WTC11 (cell line): Measurements from ENCODE around the gene CCDC170. TPM values are rescaled to one million over a fixed set of nuclear protein-coding genes. Genes with fewer than 3 reads are reported as not detected.

Source experiments
- ATAC-seq: fragments of 200-7000 bp; cut with Tn5 transposase; 2 replicates; pipeline ENCODE4 v1.10.0; 2021; ENCODE audit warnings: mild to moderate bottlenecking, moderate library complexity
- CTCF ChIA-PET: fragments of 300-600 bp; sonication (Branson Sonifier 250); formaldehyde crosslinking; loops from one replicate; lab custom pipeline; 2021; ENCODE audit warnings: antibody characterized with exemption; lab: Charles Lee
- POLR2A ChIA-PET: fragments of 350-600 bp; sonication (Branson Sonifier 250); formaldehyde crosslinking; loops from one replicate; lab custom pipeline; 2021; ENCODE audit warnings: antibody characterized with exemption; lab: Charles Lee
- DNase-seq: peaks from one replicate; pipeline ENCODE4 v3.0.0; 2021; ENCODE audit warnings: low spot score
- H3K27ac Mint-ChIP-seq: 2 replicates; pipeline ENCODE4 v1.8.0; 2021; ENCODE audit warnings: mixed read lengths
- H3K27me3 Mint-ChIP-seq: 2 replicates; pipeline ENCODE4 v1.8.0; 2021; ENCODE audit warnings: low read depth, mild to moderate bottlenecking, moderate library complexity, mixed read lengths
- H3K36me3 Mint-ChIP-seq: 2 replicates; pipeline ENCODE4 v1.8.0; 2021; ENCODE audit warnings: mixed read lengths
- H3K4me1 Mint-ChIP-seq: 2 replicates; pipeline ENCODE4 v1.8.0; 2022; ENCODE audit warnings: mixed read lengths
- H3K4me3 Mint-ChIP-seq: 2 replicates; pipeline ENCODE4 v1.8.0; 2021; ENCODE audit warnings: mild to moderate bottlenecking, moderate library complexity, mixed read lengths
- H3K9me3 Mint-ChIP-seq: 2 replicates; pipeline ENCODE4 v1.8.0; 2021; ENCODE audit warnings: mixed read lengths
- ATF6 ChIP-seq: sonication (generic); formaldehyde crosslinking; IDR thresholded peaks from 2 replicates; pipeline ENCODE4 v1.8.1; 2023; ENCODE audit warnings: mild to moderate bottlenecking, missing genetic modification reagents
- E2F4 ChIP-seq: sonication (generic); formaldehyde crosslinking; IDR thresholded peaks from 2 replicates; pipeline ENCODE4 v1.8.1; 2022; ENCODE audit warnings: low read depth, mild to moderate bottlenecking, moderate library complexity, missing genetic modification reagents, borderline replicate concordance
- ESRRA ChIP-seq: sonication (generic); formaldehyde crosslinking; IDR thresholded peaks from 2 replicates; pipeline ENCODE4 v1.8.1; 2022; ENCODE audit warnings: mild to moderate bottlenecking, missing genetic modification reagents, borderline replicate concordance
- PRDM15 ChIP-seq: sonication (generic); formaldehyde crosslinking; IDR thresholded peaks from 2 replicates; pipeline ENCODE4 v1.8.0; 2022; ENCODE audit warnings: missing genetic modification reagents
- PREB ChIP-seq: sonication (generic); formaldehyde crosslinking; IDR thresholded peaks from 2 replicates; pipeline ENCODE4 v1.8.1; 2022; ENCODE audit warnings: mild to moderate bottlenecking, missing genetic modification reagents, moderate library complexity, borderline replicate concordance
- RORB ChIP-seq: fragments of 250-450 bp; sonication (Bioruptor Pico); IDR thresholded peaks from 2 replicates; pipeline ENCODE4 v1.9.0; 2021; ENCODE audit warnings: mild to moderate bottlenecking
- SMAD3 ChIP-seq: sonication (generic); formaldehyde crosslinking; IDR thresholded peaks from 2 replicates; pipeline ENCODE4 v1.8.0; 2022; ENCODE audit warnings: missing genetic modification reagents, mild to moderate bottlenecking, borderline replicate concordance
- SMAD4 ChIP-seq: sonication (generic); formaldehyde crosslinking; IDR thresholded peaks from 2 replicates; pipeline ENCODE4 v1.8.0; 2022; ENCODE audit warnings: mild to moderate bottlenecking, missing genetic modification reagents
- USF1 ChIP-seq: sonication (generic); formaldehyde crosslinking; IDR thresholded peaks from 2 replicates; pipeline ENCODE4 v1.8.0; 2022; ENCODE audit warnings: mild to moderate bottlenecking, missing genetic modification reagents
- ZNF138 ChIP-seq: sonication (generic); formaldehyde crosslinking; conservative IDR thresholded peaks from 2 replicates; pipeline ENCODE4 v1.8.1; 2022; ENCODE audit warnings: mild to moderate bottlenecking, moderate library complexity, missing genetic modification reagents
- ZNF281 ChIP-seq: sonication (generic); formaldehyde crosslinking; IDR thresholded peaks from 2 replicates; pipeline ENCODE4 v1.8.0; 2023; ENCODE audit warnings: mild to moderate bottlenecking, missing genetic modification reagents
- ZNF416 ChIP-seq: fragments of 250-450 bp; sonication (Bioruptor Pico); IDR thresholded peaks from 2 replicates; pipeline ENCODE4 v1.9.0; 2021; ENCODE audit warnings: mild to moderate bottlenecking, inconsistent platforms
- ZNF423 ChIP-seq: fragments of 250-450 bp; sonication (Bioruptor Pico); IDR thresholded peaks from 2 replicates; pipeline ENCODE4 v2.1.2; 2022; ENCODE audit warnings: mild to moderate bottlenecking, moderate library complexity
- total RNA-seq: library from RNA; stranded (reverse); gene quantifications from 3 replicates; pipeline ENCODE4 v1.2.3, GENCODE V29; 2021

CCDC170 gene
- total RNA-seq, 1 experiment from 2014 or later = 0.26 TPM

GRCh38 chr6:151546941-151547659 is 53.3 kb downstream of the CCDC170 start (continued):
- TF ChIP-seq USF1 = no peak
- no peak for TF ChIP-seq ZNF423 (CRISPR knock-in tag)
- TF ChIP-seq ZNF416 = no peak
- no peak for TF ChIP-seq ZNF281 (CRISPR knock-in tag)
- TF ChIP-seq E2F4 (CRISPR knock-in tag) = no peak
- TF ChIP-seq RORB (CRISPR knock-in tag) = no peak
- TF ChIP-seq ATF6 = no peak
- TF ChIP-seq SMAD4 (CRISPR knock-in tag) = no peak
- no peak for TF ChIP-seq ESRRA (CRISPR knock-in tag)

GRCh38 chr6:151548201-151548600 is 54.4 kb downstream of the CCDC170 start:
- Mint-ChIP-seq H3K27ac (no peak overlapping the region), H3K36me3 (0 out of 2 replicates have a peak, but pooled peaks cover 2% of the 10 kb centered on the region), H3K9me3 (peaks cover 13% of the 10 kb centered on the region), H3K4me3 (no peak overlapping the region), H3K27me3 (no peaks in the 10 kb centered on the region), H3K4me1 (no peaks in the 10 kb centered on the region)
- CTCF ChIA-PET = no interaction called here
- DNase-seq (no peak), ATAC-seq (no peak)
- POLR2A ChIA-PET = no interaction called here
- TF ChIP-seq ZNF138 (CRISPR knock-in tag) (no peak), SMAD3 (CRISPR knock-in tag) (no peak), PRDM15 (CRISPR knock-in tag) (no peak), PREB (CRISPR knock-in tag) (no peak)
